GM18873 (cell line): ENCODE data around the gene EVI5L.
A peak's percentile ranks its signal among the peaks of the same experiment; 100 is the strongest.
"Not testable (repeated sequence)": the region's sequence is repeated elsewhere in the genome, so short reads cannot be mapped to it uniquely, and the experiment has no call there.

Experiments used
- ATAC-seq: cut with Tn5 transposase; IDR thresholded peaks from one replicate; pipeline ENCODE4 v1.9.1; 2021; ENCODE audit warnings: mild to moderate bottlenecking, moderate library complexity, moderate number of reproducible peaks; ENCODE audit not compliant: unreplicated experiment, low FRiP score

The EVI5L gene

GRCh38 chr19:7858109-7858770 is 28.2 kb downstream of the EVI5L start:
- no peak for ATAC-seq

GRCh38 chr19:7859087-7859486 is 29.1 kb downstream of the EVI5L start:
- not testable (repeated sequence) for ATAC-seq

- no peak for ATAC-seq
These were observed 30.1 kb downstream of the EVI5L start for GRCh38 chr19:7859831-7860713.

GRCh38 chr19:7860714-7861618 is 30.9 kb downstream of the EVI5L start:
- no peak for ATAC-seq

GRCh38 chr19:7861619-7862412 is 31.8 kb downstream of the EVI5L start:
- no peak for ATAC-seq

- ATAC-seq: no peak
These were observed 32.5 kb downstream of the EVI5L start for GRCh38 chr19:7862413-7862951.

- no peak for ATAC-seq
These were observed 33.3 kb downstream of the EVI5L start for GRCh38 chr19:7863157-7863970.

- no peak for ATAC-seq
These were observed 34.1 kb downstream of the EVI5L start for GRCh38 chr19:7863971-7864689.

GRCh38 chr19:7864690-7865074 is 34.7 kb downstream of the EVI5L start:
- ATAC-seq: no peak

GRCh38 chr19:7865262-7865911 is 35.4 kb downstream of the EVI5L start:
- ATAC-seq: no peak

- no peak for ATAC-seq
These were observed 36.5 kb downstream of the EVI5L start for GRCh38 chr19:7866399-7867091.

GRCh38 chr19:7867092-7867844 is 37.2 kb downstream of the EVI5L start:
- no peak for ATAC-seq

GRCh38 chr19:7868326-7868670 is 38.3 kb downstream of the EVI5L start:
- no peak for ATAC-seq

GRCh38 chr19:7868671-7869452 is 38.8 kb downstream of the EVI5L start:
- ATAC-seq: peak; percentile 43

- ATAC-seq: peak; percentile 44
These were observed 39.5 kb downstream of the EVI5L start for GRCh38 chr19:7869453-7869909.
